Measurements from ENCODE around the gene SELENOI. TPM values are rescaled to one million over a fixed set of nuclear protein-coding genes. Genes with fewer than 3 reads are reported as not detected.

The SELENOI gene
- total and polyA plus RNA-seq, 2 experiments from 2014 or later, result 8.4 to 67.8 TPM

DNA sequence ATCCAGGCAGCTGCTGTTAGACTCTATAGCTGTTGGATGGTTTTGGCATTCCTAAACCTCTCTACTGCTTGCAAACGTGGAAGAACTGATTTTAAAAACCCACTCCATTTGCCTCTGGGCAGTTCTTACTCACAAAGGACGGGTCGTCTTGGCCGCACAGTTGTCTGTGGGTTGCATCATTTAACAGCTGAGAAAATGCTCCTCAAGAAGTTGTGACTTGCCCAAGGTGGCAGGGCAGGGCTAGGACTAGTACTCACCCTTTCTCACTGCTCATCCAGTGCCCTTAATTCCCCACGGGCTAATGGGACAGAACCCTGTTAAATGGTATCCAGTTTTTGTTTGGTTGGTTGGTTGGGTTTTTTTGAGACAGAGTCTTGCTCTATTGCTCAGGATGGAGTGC lies 54.8 kb downstream of the SELENOI start (continued):
- TF ChIP-seq, protein P1, sequence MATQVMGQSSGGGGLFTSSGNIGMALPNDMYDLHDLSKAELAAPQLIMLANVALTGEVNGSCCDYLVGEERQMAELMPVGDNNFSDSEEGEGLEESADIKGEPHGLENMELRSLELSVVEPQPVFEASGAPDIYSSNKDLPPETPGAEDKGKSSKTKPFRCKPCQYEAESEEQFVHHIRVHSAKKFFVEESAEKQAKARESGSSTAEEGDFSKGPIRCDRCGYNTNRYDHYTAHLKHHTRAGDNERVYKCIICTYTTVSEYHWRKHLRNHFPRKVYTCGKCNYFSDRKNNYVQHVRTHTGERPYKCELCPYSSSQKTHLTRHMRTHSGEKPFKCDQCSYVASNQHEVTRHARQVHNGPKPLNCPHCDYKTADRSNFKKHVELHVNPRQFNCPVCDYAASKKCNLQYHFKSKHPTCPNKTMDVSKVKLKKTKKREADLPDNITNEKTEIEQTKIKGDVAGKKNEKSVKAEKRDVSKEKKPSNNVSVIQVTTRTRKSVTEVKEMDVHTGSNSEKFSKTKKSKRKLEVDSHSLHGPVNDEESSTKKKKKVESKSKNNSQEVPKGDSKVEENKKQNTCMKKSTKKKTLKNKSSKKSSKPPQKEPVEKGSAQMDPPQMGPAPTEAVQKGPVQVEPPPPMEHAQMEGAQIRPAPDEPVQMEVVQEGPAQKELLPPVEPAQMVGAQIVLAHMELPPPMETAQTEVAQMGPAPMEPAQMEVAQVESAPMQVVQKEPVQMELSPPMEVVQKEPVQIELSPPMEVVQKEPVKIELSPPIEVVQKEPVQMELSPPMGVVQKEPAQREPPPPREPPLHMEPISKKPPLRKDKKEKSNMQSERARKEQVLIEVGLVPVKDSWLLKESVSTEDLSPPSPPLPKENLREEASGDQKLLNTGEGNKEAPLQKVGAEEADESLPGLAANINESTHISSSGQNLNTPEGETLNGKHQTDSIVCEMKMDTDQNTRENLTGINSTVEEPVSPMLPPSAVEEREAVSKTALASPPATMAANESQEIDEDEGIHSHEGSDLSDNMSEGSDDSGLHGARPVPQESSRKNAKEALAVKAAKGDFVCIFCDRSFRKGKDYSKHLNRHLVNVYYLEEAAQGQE (IDR thresholded peaks at IDR 0.05; ENCODE audit: unreplicated experiment), result no peak
- TF ChIP-seq POLR2AphosphoS5 (IDR thresholded peaks at IDR 0.05; ENCODE audit: low read depth), result no peak
- no peak for TF ChIP-seq STAT1 (IDR thresholded peaks at IDR 0.05; ENCODE audit: unreplicated experiment)
- no peak for TF ChIP-seq ZNF114 (CRISPR knock-in tag; IDR thresholded peaks at IDR 0.05)
- TF ChIP-seq, protein P2, sequence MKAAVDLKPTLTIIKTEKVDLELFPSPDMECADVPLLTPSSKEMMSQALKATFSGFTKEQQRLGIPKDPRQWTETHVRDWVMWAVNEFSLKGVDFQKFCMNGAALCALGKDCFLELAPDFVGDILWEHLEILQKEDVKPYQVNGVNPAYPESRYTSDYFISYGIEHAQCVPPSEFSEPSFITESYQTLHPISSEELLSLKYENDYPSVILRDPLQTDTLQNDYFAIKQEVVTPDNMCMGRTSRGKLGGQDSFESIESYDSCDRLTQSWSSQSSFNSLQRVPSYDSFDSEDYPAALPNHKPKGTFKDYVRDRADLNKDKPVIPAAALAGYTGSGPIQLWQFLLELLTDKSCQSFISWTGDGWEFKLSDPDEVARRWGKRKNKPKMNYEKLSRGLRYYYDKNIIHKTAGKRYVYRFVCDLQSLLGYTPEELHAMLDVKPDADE (IDR thresholded peaks at IDR 0.05), result no peak
- no peak for TF ChIP-seq EZH2phosphoT487 (IDR thresholded peaks at IDR 0.05; ENCODE audit: unreplicated experiment)

DNA sequence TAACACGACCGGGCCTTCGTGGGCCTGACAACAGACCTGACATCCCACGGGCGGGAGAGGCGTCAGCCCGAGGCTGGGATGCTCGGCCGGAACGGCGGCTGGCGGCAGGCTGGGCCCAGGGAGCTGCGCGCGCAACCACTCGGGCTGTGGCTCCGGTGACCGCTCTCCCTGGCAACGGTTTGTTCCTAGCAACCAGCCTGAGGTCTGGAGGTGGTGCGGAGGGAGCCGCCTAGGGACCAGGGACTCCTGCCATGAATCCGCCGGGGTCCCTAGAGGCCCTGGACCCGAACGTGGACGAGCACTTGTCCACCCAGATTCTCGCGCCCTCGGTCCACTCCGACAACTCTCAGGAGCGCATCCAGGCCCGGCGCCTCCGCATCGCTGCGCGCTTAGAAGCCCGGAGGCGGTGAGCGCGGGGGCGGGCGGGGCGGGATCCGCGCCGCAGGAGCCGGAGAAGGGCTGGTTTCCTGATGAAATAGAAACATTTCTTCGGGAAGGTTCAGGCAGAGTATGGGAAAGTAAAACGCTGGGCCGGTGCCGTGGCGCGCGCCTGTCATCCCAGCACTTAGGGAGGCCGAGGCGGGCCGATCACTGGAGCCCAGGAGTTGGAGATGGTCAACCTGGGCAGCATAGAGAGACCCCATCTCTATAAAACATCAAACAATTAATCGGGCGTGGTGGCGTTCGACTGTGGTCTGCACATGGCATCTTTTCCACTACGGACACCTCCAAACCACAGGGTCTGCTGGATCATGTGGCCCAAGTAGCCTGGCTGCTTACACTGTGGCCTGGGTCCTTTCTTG lies 56.0 kb downstream of the SELENOI start, which contains the start of gene DRC1:
Gene DRC1 (plus strand): TSS at position 182 of the 803 bp plus-strand sequence. CDS start 70 bp downstream, at position 252.
- ATAC-seq (peak; percentile 94), DNase-seq (ENCODE audit: low spot score) (peak; percentile 96)
- Mint-ChIP-seq H3K27ac (no peak within 1 kb of the TSS), H3K4me3 (peak within 1 kb of the TSS; percentile 67), H3K4me1 (no peaks in the 10 kb centered on the region; the same call in 2 of the 3 replicates), H3K9me3 (no peaks in the 10 kb centered on the region), H3K27me3 (ENCODE audit: insufficient read depth, low read depth, poor library complexity) (peaks cover 7% of the 10 kb centered on the region), H3K36me3 (ENCODE audit: low read depth) (no peaks in the 10 kb centered on the region)
- peak within 1 kb of the TSS; percentile 75 for H3K4me2 ChIP-seq
- H3K27ac ChIP-seq (ENCODE audit: low read depth), result no peak within 1 kb of the TSS
- H3K36me3 ChIP-seq (ENCODE audit: insufficient read depth), result no peaks in the 10 kb centered on the region
- H3K9me2 ChIP-seq (ENCODE audit: insufficient read depth), result no peaks in the 10 kb centered on the region
- TF ChIP-seq JUNB (IDR thresholded peaks at IDR 0.05; ENCODE audit: unreplicated experiment) (no peak), ZNF114 (CRISPR knock-in tag; IDR thresholded peaks at IDR 0.05) (no peak)
- TF ChIP-seq, protein P3, sequence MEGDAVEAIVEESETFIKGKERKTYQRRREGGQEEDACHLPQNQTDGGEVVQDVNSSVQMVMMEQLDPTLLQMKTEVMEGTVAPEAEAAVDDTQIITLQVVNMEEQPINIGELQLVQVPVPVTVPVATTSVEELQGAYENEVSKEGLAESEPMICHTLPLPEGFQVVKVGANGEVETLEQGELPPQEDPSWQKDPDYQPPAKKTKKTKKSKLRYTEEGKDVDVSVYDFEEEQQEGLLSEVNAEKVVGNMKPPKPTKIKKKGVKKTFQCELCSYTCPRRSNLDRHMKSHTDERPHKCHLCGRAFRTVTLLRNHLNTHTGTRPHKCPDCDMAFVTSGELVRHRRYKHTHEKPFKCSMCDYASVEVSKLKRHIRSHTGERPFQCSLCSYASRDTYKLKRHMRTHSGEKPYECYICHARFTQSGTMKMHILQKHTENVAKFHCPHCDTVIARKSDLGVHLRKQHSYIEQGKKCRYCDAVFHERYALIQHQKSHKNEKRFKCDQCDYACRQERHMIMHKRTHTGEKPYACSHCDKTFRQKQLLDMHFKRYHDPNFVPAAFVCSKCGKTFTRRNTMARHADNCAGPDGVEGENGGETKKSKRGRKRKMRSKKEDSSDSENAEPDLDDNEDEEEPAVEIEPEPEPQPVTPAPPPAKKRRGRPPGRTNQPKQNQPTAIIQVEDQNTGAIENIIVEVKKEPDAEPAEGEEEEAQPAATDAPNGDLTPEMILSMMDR (conservative IDR thresholded peaks at IDR 0.05; ENCODE audit: low read depth in 2 of 2), result peak in 1 of 2 experiments; percentile 29; a peak in 1 of 4 replicates
- H3K4me3 ChIP-seq, result peak within 1 kb of the TSS; percentile 66
- H2AFZ ChIP-seq, result peak within 1 kb of the TSS; percentile 70
- H3K27me3 ChIP-seq (ENCODE audit: insufficient read depth), result no peaks in the 10 kb centered on the region
- peaks cover 10% of the 10 kb centered on the region; the same call in 1 of the 2 replicates for H3K4me1 ChIP-seq (ENCODE audit: insufficient read depth)
- no peaks in the 10 kb centered on the region for H3F3A ChIP-seq (replicated peaks; ENCODE audit: low read depth)
- no peaks in the 10 kb centered on the region for H4K20me1 ChIP-seq (replicated peaks; ENCODE audit: insufficient read depth)
- H3K79me2 ChIP-seq (replicated peaks; ENCODE audit: insufficient read depth), result no peaks in the 10 kb centered on the region
